Measurements from ENCODE around the gene DHDH. TPM values are rescaled to one million over a fixed set of nuclear protein-coding genes. Genes with fewer than 3 reads are reported as not detected.

The DHDH gene
- total RNA-seq, 1 experiment from 2014 or later: 2.0 TPM

GRCh38 chr19:48966541-48967345 is 33.2 kb downstream of the DHDH start:
- H3K4me2 ChIP-seq: peak overlapping the region; percentile 84
- no TSS peak for BruUV-seq (replicated peaks)
- TF ChIP-seq EZH2 (IDR thresholded peaks at IDR 0.05; ENCODE audit: low read depth): no peak
- TF ChIP-seq CTCF (conservative IDR thresholded peaks at IDR 0.05): no peak
- H3K9me2 ChIP-seq (ENCODE audit: insufficient read depth): no peaks in the 10 kb centered on the region
- H3K27ac ChIP-seq: peak overlapping the region; percentile 59
- intact Hi-C loops (cut with micrococcal nuclease; ENCODE audit: unreplicated experiment): loop anchor here (5.0 to 10.0 kb wide), 2 partner anchors 319 to 482 kb away; partner anchors contain the start of gene CA11
- H3K79me2 ChIP-seq (ENCODE audit: low read depth): peaks cover 33% of the 10 kb centered on the region
- peaks cover 76% of the 10 kb centered on the region for H3F3A ChIP-seq (ENCODE audit: insufficient read depth, low read depth)
- peaks cover 33% of the 10 kb centered on the region for H3K4me1 ChIP-seq (replicated peaks; ENCODE audit: insufficient read depth)
- no peak overlapping the region for H2AFZ ChIP-seq
- peak overlapping the region; percentile 84 for H3K4me3 ChIP-seq
- ChIA-PET POLR2A (ENCODE audit: unreplicated experiment) (interaction anchor here (0.5 to 1.0 kb wide), 3 partner anchors 27 to 168 kb away, joined by 3 to 16 read pairs (median 5); partner anchors contain the start of genes HSD17B14 and RUVBL2), CTCF (no interaction called here)
- DNase-seq: peak in 1 of 2 experiments; percentile 44
- peaks cover 22% of the 10 kb centered on the region for H4K20me1 ChIP-seq (ENCODE audit: insufficient read depth)
- no peaks in the 10 kb centered on the region for H3K9me3 ChIP-seq (ENCODE audit: insufficient read depth, low read depth)
- no peaks in the 10 kb centered on the region for H3K27me3 ChIP-seq (ENCODE audit: insufficient read depth, low read depth)
- peaks cover 18% of the 10 kb centered on the region for H3K36me3 ChIP-seq (ENCODE audit: low read depth)

GRCh38 chr19:48967346-48968178 is 34.1 kb downstream of the DHDH start:
- Histone ChIP-seq H3K9me3 (ENCODE audit: insufficient read depth, low read depth) (no peaks in the 10 kb centered on the region), H4K20me1 (ENCODE audit: insufficient read depth) (peaks cover 22% of the 10 kb centered on the region), H3K4me3 (peak overlapping the region; percentile 84; the same call in 1 of the 2 replicates), H2AFZ (no peak overlapping the region), H3F3A (ENCODE audit: insufficient read depth, low read depth) (peaks cover 69% of the 10 kb centered on the region), H3K27me3 (ENCODE audit: insufficient read depth, low read depth) (no peaks in the 10 kb centered on the region), H3K4me1 (replicated peaks; ENCODE audit: insufficient read depth) (peaks cover 28% of the 10 kb centered on the region), H3K79me2 (ENCODE audit: low read depth) (peaks cover 33% of the 10 kb centered on the region), H3K27ac (peak overlapping the region; percentile 37), H3K36me3 (ENCODE audit: low read depth) (peaks cover 18% of the 10 kb centered on the region), H3K9me2 (ENCODE audit: insufficient read depth) (no peaks in the 10 kb centered on the region), H3K4me2 (peak overlapping the region; percentile 84)
- CTCF ChIA-PET: no interaction called here
- intact Hi-C loops (cut with micrococcal nuclease; ENCODE audit: unreplicated experiment): loop anchor here (5.0 to 10.0 kb wide), 2 partner anchors 320 to 483 kb away; partner anchors contain the start of gene CA11
- DNase-seq: peak in 1 of 2 experiments; percentile 38
- TF ChIP-seq CTCF (conservative IDR thresholded peaks at IDR 0.05) (no peak), EZH2 (IDR thresholded peaks at IDR 0.05; ENCODE audit: low read depth) (no peak)
- no TSS peak for BruUV-seq (replicated peaks)
- POLR2A ChIA-PET (ENCODE audit: unreplicated experiment): interaction anchor here (0.5 to 1.0 kb wide), 10 partner anchors 12 to 317 kb away, joined by 3 to 17 read pairs (median 4); partner anchors contain the start of genes GYS1, HSD17B14 and RUVBL2

- Histone ChIP-seq H3K27me3 (ENCODE audit: insufficient read depth, low read depth) (no peaks in the 10 kb centered on the region), H4K20me1 (ENCODE audit: insufficient read depth) (peaks cover 22% of the 10 kb centered on the region), H3K27ac (peak overlapping the region; percentile 37; the same call in 1 of the 2 replicates), H3K4me1 (replicated peaks; ENCODE audit: insufficient read depth) (peaks cover 27% of the 10 kb centered on the region), H3K36me3 (ENCODE audit: low read depth) (peaks cover 18% of the 10 kb centered on the region), H3F3A (ENCODE audit: insufficient read depth, low read depth) (peaks cover 67% of the 10 kb centered on the region), H3K4me3 (no peak overlapping the region), H3K9me3 (ENCODE audit: insufficient read depth, low read depth) (no peaks in the 10 kb centered on the region), H3K79me2 (ENCODE audit: low read depth) (peaks cover 33% of the 10 kb centered on the region), H2AFZ (no peak overlapping the region), H3K9me2 (ENCODE audit: insufficient read depth) (no peaks in the 10 kb centered on the region), H3K4me2 (peak overlapping the region; percentile 84; the same call in 1 of the 2 replicates)
- ChIA-PET CTCF (no interaction called here), POLR2A (ENCODE audit: unreplicated experiment) (interaction anchor here (0.6 to 1.0 kb wide), 5 partner anchors 11 to 81 kb away, joined by 3 to 5 read pairs (median 3); partner anchors contain the start of gene RUVBL2)
- no peak for TF ChIP-seq EZH2 (IDR thresholded peaks at IDR 0.05; ENCODE audit: low read depth)
- no peak for TF ChIP-seq CTCF (conservative IDR thresholded peaks at IDR 0.05)
- intact Hi-C loops (cut with micrococcal nuclease; ENCODE audit: unreplicated experiment): loop anchor here (5.0 to 10.0 kb wide), 2 partner anchors 321 to 483 kb away; partner anchors contain the start of gene CA11
- no TSS peak for BruUV-seq (replicated peaks)
- no peak for DNase-seq
Measured at GRCh38 chr19:48968179-48968661, 34.7 kb downstream of the DHDH start.
